ENCODE measurements around the gene C5orf34.
A peak's percentile ranks its signal among the peaks of the same experiment; 100 is the strongest.

The C5orf34 gene

GRCh38 chr5:43514816-43515677 is at the start of gene C5orf34:
Gene C5orf34, minus strand, starts transcription at chr5:43515148. Its CDS starts 5,809 bp downstream, at chr5:43509339.
- Histone ChIP-seq H3K4me3 (ENCODE audit: low read length) (peak within 1 kb of the TSS; percentile 90), H3K27ac (ENCODE audit: low read length) (peak within 1 kb of the TSS; percentile 68; the same call in 1 of the 2 replicates), H2AFZ (ENCODE audit: low read length) (peak within 1 kb of the TSS; percentile 90), H3K27me3 (replicated peaks; ENCODE audit: insufficient read depth, low read length) (no peaks in the 10 kb centered on the region), H3K4me1 (ENCODE audit: low read length) (peaks cover 11% of the 10 kb centered on the region; the same call in 1 of the 2 replicates), H3K9ac (ENCODE audit: low read length) (peak within 1 kb of the TSS; percentile 67), H3K4me2 (ENCODE audit: low read depth, low read length) (peak within 1 kb of the TSS; percentile 91), H4K20me1 (ENCODE audit: insufficient read depth, low read length) (no peaks in the 10 kb centered on the region), H3K9me3 (replicated peaks; ENCODE audit: insufficient read depth, low read length) (no peaks in the 10 kb centered on the region), H3F3A (ENCODE audit: insufficient read depth, low read length) (peaks cover 5% of the 10 kb centered on the region), H3K9me2 (replicated peaks; ENCODE audit: insufficient read depth, low read length) (no peaks in the 10 kb centered on the region), H3K79me2 (ENCODE audit: low read length) (0 out of 2 replicates have a peak, but pooled peaks cover 9% of the 10 kb centered on the region), H3K36me3 (replicated peaks; ENCODE audit: insufficient read depth, low read length) (no peaks in the 10 kb centered on the region)
- peak; percentile 95 for DNase-seq
- TF ChIP-seq CTCF (IDR thresholded peaks at IDR 0.05; ENCODE audit: low read length) (no peak), EZH2 (optimal IDR thresholded peaks at IDR 0.05; ENCODE audit: low read depth, low read length) (no peak), EZH2phosphoT487 (IDR thresholded peaks at IDR 0.05; ENCODE audit: low read length) (no peak)

GRCh38 chr5:43564289-43564850 is 49.4 kb upstream of the C5orf34 start:
- Histone ChIP-seq H3K79me2 (ENCODE audit: low read length) (no peaks in the 10 kb centered on the region), H3K4me3 (ENCODE audit: low read length) (no peak overlapping the region), H3K4me2 (ENCODE audit: low read depth, low read length) (no peak overlapping the region), H3K4me1 (ENCODE audit: low read length) (no peaks in the 10 kb centered on the region; the same call in 1 of the 2 replicates), H2AFZ (ENCODE audit: low read length) (no peak overlapping the region), H4K20me1 (ENCODE audit: insufficient read depth, low read length) (no peaks in the 10 kb centered on the region), H3K27ac (ENCODE audit: low read length) (no peak overlapping the region), H3F3A (ENCODE audit: insufficient read depth, low read length) (no peaks in the 10 kb centered on the region), H3K9me2 (replicated peaks; ENCODE audit: insufficient read depth, low read length) (no peaks in the 10 kb centered on the region), H3K36me3 (replicated peaks; ENCODE audit: insufficient read depth, low read length) (no peaks in the 10 kb centered on the region), H3K9ac (ENCODE audit: low read length) (no peak overlapping the region), H3K9me3 (replicated peaks; ENCODE audit: insufficient read depth, low read length) (no peaks in the 10 kb centered on the region), H3K27me3 (replicated peaks; ENCODE audit: insufficient read depth, low read length) (no peaks in the 10 kb centered on the region)
- TF ChIP-seq CTCF (IDR thresholded peaks at IDR 0.05; ENCODE audit: low read length) (no peak), EZH2 (optimal IDR thresholded peaks at IDR 0.05; ENCODE audit: low read depth, low read length) (no peak), EZH2phosphoT487 (IDR thresholded peaks at IDR 0.05; ENCODE audit: low read length) (no peak)
- no peak for DNase-seq

GRCh38 chr5:43563321-43563720 is 48.4 kb upstream of the C5orf34 start:
- H3K79me2 ChIP-seq (ENCODE audit: low read length): no peaks in the 10 kb centered on the region
- no peak overlapping the region for H3K9ac ChIP-seq (ENCODE audit: low read length)
- no peaks in the 10 kb centered on the region for H3K9me2 ChIP-seq (replicated peaks; ENCODE audit: insufficient read depth, low read length)
- H3K4me1 ChIP-seq (ENCODE audit: low read length): no peaks in the 10 kb centered on the region; the same call in 1 of the 2 replicates
- no peaks in the 10 kb centered on the region for H3K9me3 ChIP-seq (replicated peaks; ENCODE audit: insufficient read depth, low read length)
- no peaks in the 10 kb centered on the region for H4K20me1 ChIP-seq (ENCODE audit: insufficient read depth, low read length)
- H3K36me3 ChIP-seq (replicated peaks; ENCODE audit: insufficient read depth, low read length): no peaks in the 10 kb centered on the region
- no peak for DNase-seq
- H3F3A ChIP-seq (ENCODE audit: insufficient read depth, low read length): no peaks in the 10 kb centered on the region
- no peaks in the 10 kb centered on the region for H3K27me3 ChIP-seq (replicated peaks; ENCODE audit: insufficient read depth, low read length)
- no peak overlapping the region for H2AFZ ChIP-seq (ENCODE audit: low read length)
- no peak overlapping the region for H3K27ac ChIP-seq (ENCODE audit: low read length)
- no peak overlapping the region for H3K4me2 ChIP-seq (ENCODE audit: low read depth, low read length)
- TF ChIP-seq EZH2phosphoT487 (IDR thresholded peaks at IDR 0.05; ENCODE audit: low read length): no peak
- H3K4me3 ChIP-seq (ENCODE audit: low read length): no peak overlapping the region
